MG63 (cell line): Measurements from ENCODE around the gene LGALS7. TPM values are rescaled to one million over a fixed set of nuclear protein-coding genes. Genes with fewer than 3 reads are reported as not detected.

Experiments used
- DNase-seq: peaks from one replicate; pipeline ENCODE4 v3.0.0-alpha.2; 2020
- H3K27me3 ChIP-seq: fragments of 250-450 bp; sonication (Bioruptor Pico); 2 replicates; pipeline ENCODE4 v1.5.1; 2020; ENCODE audit warnings: mild to moderate bottlenecking, moderate library complexity
- H3K36me3 ChIP-seq: fragments of 250-450 bp; sonication (Bioruptor Pico); 2 replicates; pipeline ENCODE4 v1.5.1; 2020; ENCODE audit warnings: mild to moderate bottlenecking, moderate library complexity
- H3K4me3 ChIP-seq: fragments of 250-450 bp; sonication (Bioruptor Pico); 2 replicates; pipeline ENCODE4 v1.5.1; 2020; ENCODE audit warnings: mild to moderate bottlenecking, moderate library complexity
- H3K9me3 ChIP-seq: fragments of 250-450 bp; sonication (Bioruptor Pico); 2 replicates; pipeline ENCODE4 v1.5.1; 2020; ENCODE audit warnings: mild to moderate bottlenecking, moderate library complexity
- total RNA-seq: library from RNA; depleted of rRNA; stranded (reverse); fragments of >200 nt; shearing (Covaris generic); gene quantifications from 2 replicates; pipeline ENCODE4 v1.2.3, GENCODE V29; 2014; ENCODE audit warnings: low replicate concordance; rRNA removed

LGALS7 gene
- total RNA-seq, 1 experiment from 2014 or later, result not detected

- Histone ChIP-seq H3K27me3 (no peaks in the 10 kb centered on the region), H3K4me3 (no peak overlapping the region), H3K36me3 (peaks cover 91% of the 10 kb centered on the region), H3K9me3 (no peaks in the 10 kb centered on the region)
- DNase-seq, result no peak
Observed at GRCh38 chr19:38727306-38727867, 45.9 kb downstream of the LGALS7 start.

- Histone ChIP-seq H3K27me3 (no peaks in the 10 kb centered on the region), H3K9me3 (no peaks in the 10 kb centered on the region), H3K36me3 (peaks cover 91% of the 10 kb centered on the region), H3K4me3 (no peak overlapping the region)
- DNase-seq, result no peak
Observed at GRCh38 chr19:38726761-38727301, 46.5 kb downstream of the LGALS7 start.

GRCh38 chr19:38726284-38726673, 47.0 kb downstream of the LGALS7 start:
- no peak for DNase-seq
- H3K27me3 ChIP-seq, result no peaks in the 10 kb centered on the region
- H3K36me3 ChIP-seq, result peaks cover 91% of the 10 kb centered on the region
- no peaks in the 10 kb centered on the region for H3K9me3 ChIP-seq
- H3K4me3 ChIP-seq, result no peak overlapping the region

- no peak overlapping the region for H3K4me3 ChIP-seq
- DNase-seq, result no peak
- H3K36me3 ChIP-seq, result peaks cover 91% of the 10 kb centered on the region
- no peaks in the 10 kb centered on the region for H3K27me3 ChIP-seq
- H3K9me3 ChIP-seq, result no peaks in the 10 kb centered on the region
Observed at GRCh38 chr19:38725469-38726283, 47.6 kb downstream of the LGALS7 start.

GRCh38 chr19:38723990-38724854, 49.1 kb downstream of the LGALS7 start:
- no peak for DNase-seq
- Histone ChIP-seq H3K9me3 (no peaks in the 10 kb centered on the region), H3K27me3 (no peaks in the 10 kb centered on the region), H3K4me3 (no peak overlapping the region), H3K36me3 (peaks cover 98% of the 10 kb centered on the region)

- peaks cover 98% of the 10 kb centered on the region for H3K36me3 ChIP-seq
- H3K27me3 ChIP-seq, result no peaks in the 10 kb centered on the region
- H3K9me3 ChIP-seq, result no peaks in the 10 kb centered on the region
- no peak overlapping the region for H3K4me3 ChIP-seq
- no peak for DNase-seq
Observed at GRCh38 chr19:38723606-38723965, 49.7 kb downstream of the LGALS7 start.

- Histone ChIP-seq H3K4me3 (no peak overlapping the region), H3K36me3 (peaks cover 100% of the 10 kb centered on the region), H3K9me3 (no peaks in the 10 kb centered on the region), H3K27me3 (no peaks in the 10 kb centered on the region)
- no peak for DNase-seq
Observed at GRCh38 chr19:38722947-38723605, 50.2 kb downstream of the LGALS7 start.

- Histone ChIP-seq H3K9me3 (no peaks in the 10 kb centered on the region), H3K27me3 (no peaks in the 10 kb centered on the region), H3K36me3 (peaks cover 100% of the 10 kb centered on the region), H3K4me3 (no peak overlapping the region)
- no peak for DNase-seq
Observed at GRCh38 chr19:38721979-38722773, 51.1 kb downstream of the LGALS7 start.

- H3K36me3 ChIP-seq, result peaks cover 100% of the 10 kb centered on the region
- no peaks in the 10 kb centered on the region for H3K9me3 ChIP-seq
- DNase-seq, result no peak
- no peaks in the 10 kb centered on the region for H3K27me3 ChIP-seq
- H3K4me3 ChIP-seq, result no peak overlapping the region
Observed at GRCh38 chr19:38721496-38721895, 51.8 kb downstream of the LGALS7 start.

Other genes with a start within 250 kb of the LGALS7 start
- 0.30 TPM in 1 of 2 replicates, not detected in the other for gene MAP4K1, start 155.6 kb downstream of the LGALS7 start, total RNA-seq
- 252 and 669 TPM in 2 replicates for gene EIF3K, start 154.3 kb downstream of the LGALS7 start, total RNA-seq
- gene ACTN4, start 125.9 kb downstream of the LGALS7 start, total RNA-seq, result 476 and 621 TPM in 2 replicates
- not detected in 2 replicates for gene CAPN12, start 29.0 kb downstream of the LGALS7 start, total RNA-seq
- gene LGALS7B, start 15.7 kb upstream of the LGALS7 start, total RNA-seq, result not detected in 2 replicates
- not detected in 2 replicates for gene LGALS4, start 39.4 kb upstream of the LGALS7 start, total RNA-seq
- 76.7 and 102 TPM in 2 replicates for gene ECH1, start 58.3 kb upstream of the LGALS7 start, total RNA-seq
- 385 and 511 TPM in 2 replicates for gene HNRNPL, start 76.5 kb upstream of the LGALS7 start, total RNA-seq
- 6.9 and 8.2 TPM in 2 replicates for gene RINL, start 104.8 kb upstream of the LGALS7 start, total RNA-seq
- gene SIRT2, start 126.1 kb upstream of the LGALS7 start, total RNA-seq, result 45.3 and 72.9 TPM in 2 replicates
- gene NFKBIB, start 126.5 kb upstream of the LGALS7 start, total RNA-seq, result 18.7 and 49.6 TPM in 2 replicates
- not detected in 2 replicates for gene CCER2, start 138.7 kb upstream of the LGALS7 start, total RNA-seq
- gene SARS2, start 157.2 kb upstream of the LGALS7 start, total RNA-seq, result 18.4 and 20.8 TPM in 2 replicates
- gene MRPS12, start 157.4 kb upstream of the LGALS7 start, total RNA-seq, result 82.3 and 150 TPM in 2 replicates
- 53.1 and 67.1 TPM in 2 replicates for gene FBXO17, start 202.2 kb upstream of the LGALS7 start, total RNA-seq